Measurements from ENCODE around the gene PELI3. TPM values are rescaled to one million over a fixed set of nuclear protein-coding genes. Genes with fewer than 3 reads are reported as not detected.
"Not testable (repeated sequence)": the region's sequence is repeated elsewhere in the genome, so short reads cannot be mapped to it uniquely, and the experiment has no call there.

Gene PELI3
- polyA plus RNA-seq, 4 donors, result 4.8 to 6.9 (median 6.1) TPM

DNA sequence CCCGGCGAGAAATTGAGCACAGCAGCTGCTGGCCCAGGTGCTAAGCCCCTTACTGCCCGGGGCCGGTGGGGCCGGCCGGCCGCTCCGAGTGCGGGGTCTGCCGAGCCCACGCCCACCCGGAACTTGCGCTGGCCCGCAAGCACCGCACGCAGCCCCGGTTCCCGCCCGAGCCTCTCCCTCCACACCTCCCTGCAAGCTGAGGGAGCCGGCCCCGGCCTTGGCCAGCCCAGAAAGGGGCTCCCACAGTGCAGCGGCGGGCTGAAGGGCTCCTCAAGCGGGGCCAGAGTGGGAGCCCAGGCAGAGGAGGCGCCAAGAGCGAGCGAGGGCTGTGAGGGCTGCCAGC, 25.8 kb upstream of the PELI3 start:
- DNase-seq (ENCODE audit: low read depth in 4 of 4, low spot score in 3 of 4), result not testable (repeated sequence)

DNA sequence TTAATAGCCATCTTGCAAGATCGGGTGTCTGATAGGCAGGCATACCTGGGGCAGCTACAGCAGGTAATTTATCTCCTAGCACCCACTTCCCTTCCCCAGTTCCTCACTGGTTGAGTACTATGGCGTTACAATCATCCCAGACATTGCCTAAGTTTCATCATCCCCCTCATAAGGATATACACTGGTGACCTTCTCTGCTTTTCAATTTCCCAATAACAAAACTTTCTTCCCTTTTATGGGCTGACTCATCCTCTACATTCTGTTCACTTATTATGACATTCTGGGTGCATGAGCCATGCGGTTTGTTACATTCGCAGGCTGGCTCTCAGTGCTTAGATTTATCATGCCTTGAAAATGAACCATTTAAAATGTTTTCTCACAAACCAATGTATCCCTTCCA, 23.1 kb upstream of the PELI3 start:
- no peak for DNase-seq (ENCODE audit: low read depth in 4 of 4, low spot score in 3 of 4)

- no peak for DNase-seq (ENCODE audit: low read depth in 4 of 4, low spot score in 3 of 4)
Measured at GRCh38 chr11:66447012-66447411, 19.7 kb upstream of the PELI3 start.

DNA sequence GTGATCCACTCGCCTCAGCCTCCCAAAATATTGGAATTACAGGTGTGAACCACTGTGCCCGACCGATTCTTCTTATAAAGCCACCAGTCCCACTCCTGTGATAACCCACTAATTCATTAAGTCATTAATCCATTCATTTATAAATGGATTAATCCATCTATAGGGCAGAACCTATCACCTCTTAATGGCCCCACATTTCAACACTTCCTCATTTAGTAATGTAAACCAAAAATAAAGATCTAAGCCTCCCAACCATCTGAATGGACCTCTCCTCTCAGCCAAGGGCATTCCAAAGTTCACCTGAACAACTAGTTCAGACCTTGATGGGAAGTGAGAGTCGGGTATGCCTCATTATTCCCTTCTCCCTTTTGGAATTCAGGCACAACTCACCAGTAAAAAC, 18.2 kb upstream of the PELI3 start:
- DNase-seq (ENCODE audit: low read depth in 4 of 4, low spot score in 3 of 4), result no peak

DNA sequence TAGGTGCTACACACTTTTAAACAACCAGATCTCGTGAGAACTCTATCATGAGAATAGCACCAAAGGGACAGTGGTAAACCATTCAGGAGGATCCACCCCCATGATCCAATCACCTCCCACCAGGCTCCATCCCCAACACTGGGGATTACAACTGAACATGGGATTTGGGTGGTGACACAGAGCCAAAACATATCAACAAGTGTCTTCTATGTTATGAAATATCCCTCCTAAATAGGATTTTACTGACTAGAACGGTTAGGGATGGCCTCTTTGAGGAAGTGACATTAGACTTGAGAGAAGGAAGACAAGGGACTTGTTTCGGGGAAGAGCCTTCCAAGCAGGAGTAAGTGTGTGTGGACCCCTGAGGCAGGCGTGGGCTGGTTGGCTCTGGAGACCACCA, 16.1 kb upstream of the PELI3 start:
- DNase-seq (ENCODE audit: low read depth in 4 of 4, low spot score in 3 of 4), result no peak

DNA sequence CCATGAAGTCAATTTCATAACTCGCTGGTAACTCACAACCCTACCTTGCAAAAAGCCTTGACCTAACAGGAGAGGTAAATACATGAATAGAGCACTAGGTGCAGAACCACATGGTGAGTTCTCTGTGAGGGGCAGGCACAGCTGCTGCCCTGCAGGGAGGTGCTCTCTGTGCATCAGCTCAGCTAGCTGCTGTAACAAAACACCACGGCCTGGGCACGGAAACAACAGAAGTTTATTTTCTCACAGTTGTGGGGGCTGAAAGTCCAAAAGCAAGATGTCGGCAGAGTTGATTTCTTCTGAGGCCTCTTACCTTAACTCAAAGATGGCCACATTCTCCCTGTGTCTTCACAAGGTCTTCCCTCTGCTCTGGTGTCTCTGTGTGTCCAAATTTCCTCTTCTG, 15.0 kb upstream of the PELI3 start:
- DNase-seq (ENCODE audit: low read depth in 4 of 4, low spot score in 3 of 4), result no peak

DNA sequence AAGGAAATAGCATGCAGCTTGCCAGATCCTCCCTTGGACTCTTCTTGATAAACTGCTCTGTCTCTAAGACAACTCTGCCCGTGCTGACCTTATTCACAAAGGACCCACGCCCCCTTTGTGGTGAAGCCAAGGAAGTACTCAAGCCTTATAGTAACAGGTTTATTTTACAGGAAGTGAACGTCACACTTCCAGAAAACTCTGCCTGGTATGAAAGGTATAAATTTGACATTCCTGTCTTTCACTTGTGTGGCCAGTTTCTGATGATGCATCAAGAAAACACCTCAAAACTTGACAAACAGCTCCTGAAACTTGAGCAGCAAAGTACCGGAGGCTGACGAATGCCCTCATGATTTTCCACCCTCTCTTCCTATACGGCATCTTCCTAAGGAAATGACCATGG, 12.5 kb upstream of the PELI3 start:
- no peak for DNase-seq (ENCODE audit: low read depth in 4 of 4, low spot score in 3 of 4)

DNA sequence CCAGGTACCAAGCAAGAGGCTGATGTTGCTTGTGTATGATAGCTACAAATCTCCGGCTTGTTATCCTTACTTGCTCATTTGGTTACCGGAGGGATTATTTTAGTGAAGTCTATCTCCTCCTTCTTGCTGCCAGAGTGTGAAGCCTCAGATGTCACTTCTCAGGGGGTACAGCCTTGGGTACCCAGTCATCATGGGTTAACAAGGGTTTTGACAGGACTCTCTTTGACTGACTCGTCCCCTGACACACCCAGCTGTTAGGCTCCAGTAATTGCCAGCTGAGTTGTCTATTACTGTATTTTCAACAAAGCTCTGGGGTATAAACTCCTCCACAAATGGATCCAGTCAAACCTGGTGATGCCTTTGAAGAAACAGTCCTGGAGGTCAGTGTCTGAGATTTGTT, 11.9 kb upstream of the PELI3 start:
- DNase-seq (ENCODE audit: low read depth in 4 of 4, low spot score in 3 of 4), result no peak

GRCh38 chr11:66457826-66458225, 8.9 kb upstream of the PELI3 start:
- no peak for DNase-seq (ENCODE audit: low read depth in 4 of 4, low spot score in 3 of 4)

DNA sequence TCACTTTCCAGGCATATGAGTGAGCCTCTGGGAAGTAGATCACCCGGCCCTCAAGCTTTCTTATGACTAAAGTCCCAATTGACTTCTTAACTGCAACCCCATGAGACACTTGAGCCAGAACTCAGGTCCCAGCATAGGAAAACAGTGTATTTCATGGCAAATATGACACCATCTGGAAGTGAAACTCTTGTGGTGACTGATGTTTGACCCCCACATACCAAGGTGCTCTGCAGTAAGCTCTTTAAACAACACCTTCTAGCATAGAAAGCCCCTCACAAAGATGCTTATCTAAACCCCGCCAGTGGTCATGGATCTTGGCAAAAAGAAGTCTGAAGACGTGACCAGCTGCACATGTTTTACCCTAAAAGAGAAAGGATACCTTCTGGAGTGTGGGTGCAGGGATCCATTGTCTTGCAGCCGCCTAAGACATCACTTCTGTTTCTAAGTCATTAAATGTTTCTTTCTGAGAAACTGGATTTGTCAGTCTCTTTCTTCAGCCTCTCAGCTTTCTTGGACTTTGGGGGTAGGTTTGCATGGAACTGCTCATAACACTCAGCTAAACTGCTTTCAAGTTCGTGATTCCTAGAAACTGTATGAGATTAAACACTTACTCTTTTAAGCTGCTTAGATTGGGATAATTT, 7.4 kb upstream of the PELI3 start:
- no peak for DNase-seq (ENCODE audit: low read depth in 4 of 4, low spot score in 3 of 4)

DNA sequence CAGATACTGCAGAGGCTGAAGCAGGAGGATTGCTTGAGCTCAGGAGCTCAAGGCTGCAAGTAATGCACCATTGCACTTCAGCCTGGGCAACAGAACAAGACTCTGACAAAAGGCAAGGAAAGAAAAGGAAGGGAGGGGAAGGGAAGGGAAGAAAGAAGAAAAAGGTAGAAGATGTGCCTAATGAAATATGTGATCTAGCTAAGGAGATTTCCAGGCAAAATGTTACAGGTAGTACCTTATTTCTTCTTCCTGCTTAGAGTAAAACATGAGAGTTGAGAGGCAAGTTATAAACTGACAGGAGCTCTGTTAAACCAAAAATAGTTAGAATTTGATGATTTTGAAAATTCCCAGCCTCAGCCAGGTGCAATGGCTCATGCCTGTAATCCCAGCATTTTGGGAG, 4.7 kb upstream of the PELI3 start:
- DNase-seq (ENCODE audit: low read depth in 4 of 4, low spot score in 3 of 4), result no peak

GRCh38 chr11:66462911-66463310, 3.8 kb upstream of the PELI3 start:
- no peak for DNase-seq (ENCODE audit: low read depth in 4 of 4, low spot score in 3 of 4)

DNA sequence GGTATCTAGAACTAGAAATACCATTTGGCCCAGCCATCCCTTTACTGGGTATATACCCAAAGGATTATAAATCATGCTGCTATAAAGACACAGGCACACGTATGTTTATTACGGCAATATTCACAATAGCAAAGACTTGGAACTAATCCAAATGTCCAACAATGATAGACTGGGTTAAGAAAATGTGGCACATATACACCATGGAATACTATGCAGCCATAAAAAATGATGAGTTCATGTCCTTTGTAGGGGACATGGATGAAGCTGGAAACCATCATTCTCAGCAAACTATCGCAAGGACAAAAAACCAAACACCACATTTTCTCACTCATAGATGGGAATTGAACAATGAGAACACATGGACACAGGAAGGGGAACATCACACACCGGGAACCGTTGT, 2.6 kb upstream of the PELI3 start:
- DNase-seq (ENCODE audit: low read depth in 4 of 4, low spot score in 3 of 4), result not testable (repeated sequence)

DNA sequence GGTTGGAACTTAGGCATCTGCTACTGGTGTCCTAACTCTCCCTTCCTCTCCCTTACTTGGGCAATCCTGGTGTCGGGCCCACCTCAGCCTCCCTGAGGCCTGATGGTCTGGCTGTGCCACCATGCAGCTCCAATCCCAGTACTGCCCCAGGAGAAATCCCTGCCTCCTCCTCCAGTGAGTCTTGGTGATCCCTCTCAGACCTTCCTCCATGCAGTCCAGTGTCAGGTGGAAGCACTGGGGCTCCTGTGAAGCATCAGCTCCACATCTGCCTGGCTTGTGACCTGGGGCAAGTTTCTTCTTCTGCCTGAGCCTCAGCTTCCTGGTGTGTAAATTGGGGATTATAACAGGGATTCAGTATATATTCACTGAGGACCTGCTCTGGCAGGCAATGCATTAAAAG, 1.8 kb upstream of the PELI3 start:
- DNase-seq (ENCODE audit: low read depth in 4 of 4, low spot score in 3 of 4), result no peak

- DNase-seq (ENCODE audit: low read depth in 4 of 4, low spot score in 3 of 4), result no peak
Measured at GRCh38 chr11:66465373-66466224, 1.1 kb upstream of the PELI3 start.

DNA sequence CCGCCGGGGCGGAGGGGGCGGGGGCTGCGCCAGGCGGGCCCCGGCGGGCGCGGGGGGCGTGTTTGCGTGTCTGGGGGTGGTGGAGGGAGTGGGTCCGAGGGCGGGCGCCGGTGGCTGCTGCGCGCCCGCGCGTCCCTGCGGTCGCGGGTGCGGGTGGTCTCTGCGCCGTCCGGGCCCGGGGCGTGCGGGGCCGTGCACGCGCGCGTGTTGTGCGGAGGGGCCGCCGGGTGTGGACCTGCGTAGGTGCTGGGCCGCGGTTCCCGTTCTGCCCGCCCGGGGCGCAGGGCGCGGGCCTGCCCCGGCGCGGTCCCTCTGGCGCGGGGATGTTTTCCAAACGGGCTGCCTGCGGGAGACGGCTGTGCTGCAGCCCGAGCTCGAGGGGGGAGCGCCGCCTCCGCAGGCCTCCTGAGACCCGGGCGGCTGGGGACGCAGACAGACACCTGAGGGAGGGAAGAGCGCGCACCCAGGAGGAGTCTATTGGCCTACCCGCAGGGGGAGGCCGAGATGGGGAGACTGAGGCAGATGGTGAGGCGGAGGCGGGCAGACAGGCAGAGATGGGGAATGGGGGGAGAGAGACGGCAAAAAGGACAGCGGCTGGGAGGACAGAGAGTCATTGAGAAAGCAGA, 442 bp downstream of the PELI3 start:
- DNase-seq (ENCODE audit: low read depth in 4 of 4, low spot score in 3 of 4), result no peak

DNA sequence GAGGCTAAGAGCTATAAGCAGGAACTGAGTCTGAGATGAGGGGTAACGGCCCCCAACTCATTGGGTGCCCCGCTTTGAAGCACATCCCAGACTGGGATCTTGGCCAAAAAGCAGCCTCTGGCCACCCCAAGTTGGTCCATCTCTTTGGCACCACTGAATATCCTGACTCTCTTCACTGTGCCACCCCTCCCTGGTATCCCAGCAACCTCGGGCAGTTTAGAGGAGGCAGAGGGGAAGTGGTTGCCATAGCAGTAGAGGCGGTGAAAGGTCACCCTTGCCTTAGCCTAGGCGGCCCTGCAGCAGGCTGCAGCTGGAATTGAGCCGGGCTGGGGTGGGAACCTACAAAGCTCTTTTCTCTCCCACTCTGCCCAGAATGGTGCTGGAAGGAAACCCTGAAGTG, 1.1 kb downstream of the PELI3 start:
- no peak for DNase-seq (ENCODE audit: low read depth in 4 of 4, low spot score in 3 of 4)

DNA sequence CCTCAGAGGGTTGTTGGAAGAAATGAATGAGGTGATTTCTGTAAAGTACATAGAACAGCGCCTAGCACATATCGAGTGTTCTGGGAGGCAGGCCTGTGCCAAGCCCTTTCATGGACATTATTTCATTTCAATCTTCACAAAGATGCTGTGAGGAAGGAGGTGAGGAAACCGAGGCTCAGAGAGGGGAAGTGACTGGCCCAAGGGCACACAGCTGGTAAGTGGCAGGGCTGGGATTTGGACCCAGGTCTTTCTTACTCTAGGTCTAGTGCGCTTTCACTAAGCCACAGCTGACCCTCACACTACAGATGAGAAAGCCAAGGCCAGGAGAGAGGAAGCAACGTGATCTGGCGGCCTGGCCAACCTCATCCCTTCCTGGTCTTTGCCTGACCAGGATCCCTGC, 2.0 kb downstream of the PELI3 start:
- no peak for DNase-seq (ENCODE audit: low read depth in 4 of 4, low spot score in 3 of 4)

DNA sequence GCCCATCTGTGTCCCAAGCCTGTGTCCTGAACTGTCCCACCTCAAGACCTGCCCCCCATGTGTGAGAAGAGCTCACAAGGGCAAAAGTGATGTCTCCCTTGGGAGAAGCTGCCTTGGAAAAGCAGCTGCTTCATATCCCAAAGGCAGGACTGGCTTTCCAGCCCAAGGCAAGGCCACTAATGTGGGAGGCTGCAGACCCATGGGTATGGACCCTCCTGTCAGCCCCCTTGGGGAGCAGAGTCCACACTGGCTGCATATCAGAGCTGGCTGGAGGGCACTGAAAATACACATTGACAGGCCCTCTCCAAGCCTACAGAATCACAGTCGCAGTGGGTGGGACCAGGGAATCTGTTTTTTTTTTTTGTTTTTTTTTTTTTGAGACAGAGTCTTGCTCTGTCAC, 2.7 kb downstream of the PELI3 start:
- no peak for DNase-seq (ENCODE audit: low read depth in 4 of 4, low spot score in 3 of 4)

DNA sequence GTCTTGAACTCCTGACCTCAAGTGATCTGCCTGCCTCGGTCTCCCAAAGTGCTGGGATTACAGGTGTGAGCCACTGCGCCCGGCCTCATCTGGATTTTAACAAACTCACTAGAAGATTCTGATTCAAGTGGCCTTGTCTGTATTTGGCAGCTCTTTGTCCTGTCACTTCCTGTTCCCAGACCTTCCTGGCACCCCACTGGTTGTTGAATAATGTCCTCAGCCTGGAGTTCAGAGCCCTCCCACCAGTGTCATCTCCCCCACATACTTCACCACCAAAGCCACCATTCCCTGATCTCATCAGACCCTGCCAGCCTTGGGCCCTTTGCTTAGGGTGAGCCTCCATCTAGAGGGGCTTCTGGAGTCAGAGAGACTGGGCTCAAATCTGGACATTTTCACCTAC, 3.3 kb downstream of the PELI3 start:
- no peak for DNase-seq (ENCODE audit: low read depth in 4 of 4, low spot score in 3 of 4)

GRCh38 chr11:66471142-66471541, 4.4 kb downstream of the PELI3 start:
- no peak for DNase-seq (ENCODE audit: low read depth in 4 of 4, low spot score in 3 of 4)

DNA sequence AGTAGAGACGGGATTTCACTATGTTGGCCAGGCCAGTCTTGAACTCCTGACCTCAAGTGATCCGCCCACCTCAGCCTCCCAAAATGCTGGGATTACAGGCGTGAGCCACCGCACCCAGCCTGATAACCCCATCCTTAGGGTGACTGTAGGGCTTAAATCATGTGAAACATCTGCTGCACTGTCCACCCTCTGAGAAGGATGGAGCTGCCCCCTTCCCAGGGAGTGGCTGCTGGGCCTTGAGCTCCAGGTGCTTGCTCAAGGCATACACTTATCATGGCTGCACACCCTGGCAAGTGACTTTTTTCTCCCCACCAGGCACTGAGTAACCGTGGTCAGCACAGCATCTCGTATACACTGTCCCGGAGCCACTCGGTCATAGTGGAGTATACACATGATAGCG, 5.3 kb downstream of the PELI3 start:
- DNase-seq (ENCODE audit: low read depth in 4 of 4, low spot score in 3 of 4), result no peak

All from left renal pelvis (tissue), 4 donors.